Coronary artery (tissue), 2 donors: Measurements from ENCODE around the gene LURAP1L.

Experiments used
- DNase-seq: peaks from one replicate; pipeline ENCODE4 v3.0.0-alpha.2; 2017; ENCODE audit warnings: low spot score
- H3K27ac ChIP-seq, 2 donors: fragments of 200-600 bp; sonication (generic); one replicate each; pipeline ENCODE4 v1.5.1; 2016 to 2019
- H3K4me3 ChIP-seq: fragments of 200-600 bp; sonication (generic); 2 replicates; pipeline ENCODE4 v1.5.1; 2016; ENCODE audit warnings: mild to moderate bottlenecking, moderate library complexity
- TF ChIP-seq, protein P1 (sequence below): fragments of 200-600 bp; sonication (generic); IDR thresholded peaks from one replicate; pipeline ENCODE4 v1.5.1; 2019; ENCODE audit warnings: antibody characterized with exemption

LURAP1L gene

DNA sequence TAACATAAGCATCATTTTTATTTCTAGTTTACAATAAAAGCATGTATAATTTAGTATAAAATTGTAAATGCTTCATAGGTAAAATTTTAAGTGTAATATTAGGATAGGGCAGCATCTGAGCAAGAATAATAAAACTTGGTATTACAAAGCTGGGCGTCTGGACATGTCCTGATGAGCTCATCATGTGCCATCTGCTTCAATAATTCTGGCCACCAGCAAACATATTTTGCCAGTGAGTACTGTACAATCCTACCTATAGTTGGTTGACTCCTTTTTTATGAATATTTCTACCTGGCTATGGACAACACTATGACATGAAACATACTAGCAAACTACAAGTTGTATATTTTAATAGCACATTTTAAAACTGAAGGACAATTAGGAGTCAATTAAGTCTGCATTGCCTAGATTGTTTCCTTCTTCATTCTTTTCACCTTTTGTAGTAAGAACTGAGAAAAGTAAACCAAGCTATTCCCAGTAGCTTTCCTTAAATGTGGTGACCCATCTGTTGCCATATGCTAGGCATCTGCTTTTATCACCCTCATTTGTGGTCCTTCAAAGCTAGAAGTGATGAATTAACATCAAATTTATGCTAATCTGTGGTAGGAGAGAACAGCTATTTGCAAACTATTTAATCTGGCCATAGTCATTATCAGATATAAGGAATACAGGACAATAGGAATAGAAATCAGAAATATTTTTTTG is 23.4 kb downstream of the LURAP1L start:
- DNase-seq: no peak
- no peak overlapping the region for H3K4me3 ChIP-seq
- no peak overlapping the region for H3K27ac ChIP-seq
- TF ChIP-seq, protein P1, sequence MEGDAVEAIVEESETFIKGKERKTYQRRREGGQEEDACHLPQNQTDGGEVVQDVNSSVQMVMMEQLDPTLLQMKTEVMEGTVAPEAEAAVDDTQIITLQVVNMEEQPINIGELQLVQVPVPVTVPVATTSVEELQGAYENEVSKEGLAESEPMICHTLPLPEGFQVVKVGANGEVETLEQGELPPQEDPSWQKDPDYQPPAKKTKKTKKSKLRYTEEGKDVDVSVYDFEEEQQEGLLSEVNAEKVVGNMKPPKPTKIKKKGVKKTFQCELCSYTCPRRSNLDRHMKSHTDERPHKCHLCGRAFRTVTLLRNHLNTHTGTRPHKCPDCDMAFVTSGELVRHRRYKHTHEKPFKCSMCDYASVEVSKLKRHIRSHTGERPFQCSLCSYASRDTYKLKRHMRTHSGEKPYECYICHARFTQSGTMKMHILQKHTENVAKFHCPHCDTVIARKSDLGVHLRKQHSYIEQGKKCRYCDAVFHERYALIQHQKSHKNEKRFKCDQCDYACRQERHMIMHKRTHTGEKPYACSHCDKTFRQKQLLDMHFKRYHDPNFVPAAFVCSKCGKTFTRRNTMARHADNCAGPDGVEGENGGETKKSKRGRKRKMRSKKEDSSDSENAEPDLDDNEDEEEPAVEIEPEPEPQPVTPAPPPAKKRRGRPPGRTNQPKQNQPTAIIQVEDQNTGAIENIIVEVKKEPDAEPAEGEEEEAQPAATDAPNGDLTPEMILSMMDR: no peak

DNA sequence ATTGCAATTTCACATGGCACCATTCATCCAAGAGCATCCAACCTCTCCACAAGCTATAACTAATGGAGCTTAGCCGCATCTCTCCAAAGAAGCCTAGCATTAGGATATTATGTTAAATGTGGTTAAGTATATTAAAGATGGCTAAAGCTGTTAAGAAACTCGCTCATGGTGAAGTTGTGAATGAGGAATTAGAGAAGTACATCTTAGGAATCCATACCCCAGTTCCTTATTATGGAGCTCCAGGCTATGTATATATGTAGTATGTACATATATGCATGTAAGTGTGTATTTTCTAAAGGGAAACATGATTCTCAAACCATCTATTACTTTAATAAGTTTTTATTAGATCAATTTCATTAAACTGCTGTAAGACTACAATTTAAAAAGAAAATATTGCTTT is 26.4 kb downstream of the LURAP1L start:
- TF ChIP-seq, protein P1: no peak
- no peak overlapping the region for H3K27ac ChIP-seq

DNA sequence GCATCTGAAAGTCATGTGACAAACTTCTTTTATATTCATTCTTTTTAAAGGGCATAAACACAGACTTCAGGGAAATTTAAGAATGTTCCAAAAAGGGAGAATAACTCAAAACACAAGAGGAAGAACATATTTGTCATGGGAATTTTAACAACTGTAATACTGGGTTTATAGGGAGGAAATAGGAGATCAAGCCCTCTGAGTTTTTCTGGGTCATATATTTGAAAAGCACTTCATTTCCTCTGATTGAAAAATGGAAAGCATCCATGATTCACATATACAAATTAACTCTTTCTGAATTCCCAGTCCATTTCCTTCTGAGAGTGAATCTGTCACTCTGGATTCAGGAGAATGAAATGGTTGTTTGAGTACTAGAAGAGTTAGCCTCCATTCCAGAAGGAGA is 26.8 kb downstream of the LURAP1L start:
- Histone ChIP-seq H3K4me3 (no peak overlapping the region), H3K27ac (no peak overlapping the region)
- no peak for DNase-seq
- TF ChIP-seq, protein P1: no peak

More for the DNA sequence above, 26.4 kb downstream of the LURAP1L start:
- no peak for DNase-seq
- no peak overlapping the region for H3K4me3 ChIP-seq

DNA sequence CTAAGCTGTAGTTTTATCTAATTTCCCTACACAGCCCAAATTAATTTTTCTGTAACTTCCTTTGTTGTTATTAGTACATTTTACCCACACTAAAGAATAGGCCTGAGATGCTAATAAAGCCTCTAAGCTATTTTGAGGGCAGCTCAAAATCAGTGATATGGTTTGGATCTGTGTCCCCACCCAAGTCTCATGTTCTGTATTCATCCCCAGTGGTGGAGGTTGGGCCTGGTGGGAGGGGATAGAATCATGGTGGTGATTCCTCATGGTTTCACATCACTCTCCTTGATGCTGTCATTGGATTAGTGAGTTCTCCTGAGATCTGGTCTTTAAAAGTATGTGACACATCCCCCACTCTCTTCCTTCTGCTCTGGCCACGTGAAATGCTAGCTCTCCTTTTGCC is 27.3 kb downstream of the LURAP1L start:
- Histone ChIP-seq H3K4me3 (no peak overlapping the region), H3K27ac (no peak overlapping the region)
- TF ChIP-seq, protein P1: no peak
- DNase-seq: no peak

DNA sequence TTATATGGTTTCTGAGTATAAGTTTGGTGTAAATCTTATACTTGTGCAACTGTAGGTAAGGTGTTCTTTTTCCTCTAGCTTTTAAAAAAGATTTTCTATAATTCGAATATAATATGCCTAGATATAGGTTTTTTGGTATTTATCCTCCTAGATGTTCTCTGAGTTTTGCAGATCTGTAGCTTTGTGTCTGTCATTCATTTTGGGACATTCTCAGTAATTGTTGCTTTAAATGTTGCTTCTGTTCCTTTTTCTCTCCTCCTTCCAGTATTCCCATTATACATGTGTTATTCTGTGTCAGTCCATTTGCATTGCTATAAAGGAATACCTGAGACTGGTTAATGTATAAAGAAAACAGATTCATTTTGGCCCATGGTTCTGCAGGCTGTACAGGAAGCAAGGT is 33.7 kb downstream of the LURAP1L start:
- no peak overlapping the region for H3K4me3 ChIP-seq
- H3K27ac ChIP-seq: no peak overlapping the region
- DNase-seq: no peak
- TF ChIP-seq, protein P1: no peak

DNA sequence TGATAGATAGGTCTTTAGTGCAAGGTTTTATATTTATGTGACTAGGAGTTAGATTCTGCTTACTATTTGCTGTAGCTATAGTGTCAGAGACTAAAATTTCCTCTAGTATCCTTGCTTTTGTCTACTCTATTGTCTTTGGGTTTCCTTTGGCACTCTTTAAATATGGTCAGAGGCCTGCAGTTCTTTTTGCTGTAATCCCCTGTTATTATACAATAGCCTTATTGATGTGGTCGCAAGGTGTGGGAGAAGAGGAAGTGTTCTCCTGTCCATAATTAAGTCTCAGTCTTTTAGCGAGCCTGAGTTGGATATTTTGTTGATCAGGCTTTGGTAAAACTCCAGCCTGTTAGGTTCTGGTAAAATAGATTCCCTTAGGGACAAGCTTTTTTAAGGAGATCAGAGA is 34.9 kb downstream of the LURAP1L start:
- DNase-seq: no peak
- Histone ChIP-seq H3K27ac (peak overlapping the region in 1 of 2 donors; percentile 10), H3K4me3 (no peak overlapping the region)
- TF ChIP-seq, protein P1: no peak

DNA sequence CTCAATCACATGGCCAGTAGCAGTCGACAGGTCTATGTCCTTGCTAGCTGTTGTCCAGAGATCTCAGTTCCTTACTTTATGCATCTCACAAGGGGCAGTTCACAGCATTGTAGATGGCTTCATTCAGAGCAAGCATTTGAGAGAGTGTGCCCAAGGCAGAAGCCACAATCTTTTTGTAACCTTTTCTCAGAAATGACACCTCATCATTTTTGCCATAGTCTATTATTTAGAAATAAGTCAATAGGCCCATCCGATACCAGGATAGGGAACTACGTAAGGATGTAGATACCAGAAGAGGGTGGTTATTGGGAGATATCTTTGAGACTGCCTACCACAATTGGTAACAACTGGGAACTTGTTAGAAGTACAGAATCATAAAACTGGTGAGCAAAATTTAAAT is 37.1 kb downstream of the LURAP1L start:
- no peak for DNase-seq
- Histone ChIP-seq H3K4me3 (no peak overlapping the region), H3K27ac (no peak overlapping the region)
- TF ChIP-seq, protein P1: no peak
